GM18951 (cell line): ENCODE results near the gene ADARB1.

Experiments used
- POLR2A ChIP-seq: IDR thresholded peaks from 4 replicates; pipeline ENCODE4 v1.6.1; 2011; ENCODE audit warnings: mild to moderate bottlenecking; ENCODE audit not compliant: insufficient read length, insufficient read depth; ENCODE audit errors: extremely low read depth
- in situ Hi-C: fragments of 300-500 bp; cut with MboI; formaldehyde crosslinking; loops from one replicate; pipeline ENCODE4 v1.12.0; 2022; ENCODE audit warnings: low sequenced_read_pairs, mixed read lengths, inconsistent platforms; ENCODE audit not compliant: unreplicated experiment

The ADARB1 gene

GRCh38 chr21:45069085-45069484 lies 5.3 kb upstream of the ADARB1 start:
- no peak for TF ChIP-seq POLR2A
- in situ Hi-C loops = no loop called here

DNA sequence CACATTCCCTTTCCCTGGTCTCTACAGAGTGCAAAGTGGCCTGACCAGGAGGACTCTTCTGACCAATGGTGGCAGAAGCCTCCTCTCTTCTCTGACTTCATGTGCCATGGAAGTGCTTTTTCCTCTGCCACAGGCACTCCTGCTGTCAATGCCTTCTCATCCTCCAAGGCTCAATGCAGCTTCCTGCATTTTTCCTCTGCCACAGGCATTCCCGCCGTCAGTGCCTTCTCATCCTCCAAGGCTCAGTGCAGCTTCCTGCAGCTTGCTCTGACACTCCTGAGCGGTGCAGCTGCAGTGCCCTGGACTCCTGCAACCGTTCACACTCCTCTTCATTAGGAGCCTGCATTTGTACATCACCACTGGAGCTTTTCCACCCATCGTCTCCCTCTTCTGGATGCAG lies 4.7 kb upstream of the ADARB1 start:
- in situ Hi-C loops = no loop called here
- no peak for TF ChIP-seq POLR2A

DNA sequence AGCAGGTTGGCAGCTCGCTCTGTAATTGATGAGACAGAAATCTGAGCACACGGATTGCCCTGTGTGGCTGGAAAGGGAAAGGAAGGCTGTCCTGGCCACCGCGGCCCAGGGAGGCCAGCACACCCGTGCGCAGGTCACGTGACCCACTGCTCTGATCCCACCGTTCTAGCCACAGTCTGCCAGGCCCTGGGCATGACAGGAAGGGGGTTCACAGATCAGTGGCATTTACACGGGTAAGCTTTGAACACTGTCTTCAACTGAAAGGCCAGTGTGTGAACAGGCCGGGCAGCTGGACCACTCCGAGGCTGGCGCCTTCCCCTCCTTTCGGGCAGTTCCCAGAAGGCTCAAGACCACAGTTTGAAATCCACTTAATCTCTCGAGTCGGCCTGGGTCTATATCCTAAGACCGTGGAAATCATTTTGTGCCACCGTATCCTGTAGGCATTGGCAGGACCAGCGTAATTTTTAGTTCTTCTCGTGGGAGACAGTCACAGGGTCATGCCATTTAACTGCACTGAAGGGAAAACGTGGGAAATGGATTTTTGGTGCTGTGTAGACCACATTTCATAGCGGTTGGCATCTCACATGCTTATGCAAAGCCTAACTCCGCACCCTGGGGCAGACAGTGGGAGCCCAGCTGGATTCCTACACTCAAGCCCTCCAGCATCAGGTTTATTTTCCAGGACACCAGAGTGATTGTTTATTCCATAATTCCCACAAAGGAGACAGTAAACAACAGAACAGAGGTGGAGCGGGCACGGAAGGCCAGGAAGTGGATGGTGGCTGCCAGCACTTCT lies 3.1 kb upstream of the ADARB1 start:
- in situ Hi-C loops = no loop called here
- no peak for TF ChIP-seq POLR2A

- in situ Hi-C loops = no loop called here
Observed at GRCh38 chr21:45071874-45072737, 2.3 kb upstream of the ADARB1 start.

GRCh38 chr21:45072738-45073300 lies 1.6 kb upstream of the ADARB1 start:
- in situ Hi-C loops = no loop called here
- no peak for TF ChIP-seq POLR2A

More at GRCh38 chr21:45071874-45072737, 2.3 kb upstream of the ADARB1 start:
- no peak for TF ChIP-seq POLR2A

- in situ Hi-C loops = no loop called here
- no peak for TF ChIP-seq POLR2A
Observed at GRCh38 chr21:45073301-45074047, 906 bp upstream of the ADARB1 start.

- in situ Hi-C loops = no loop called here
- no peak for TF ChIP-seq POLR2A
Observed at GRCh38 chr21:45074818-45075595, 627 bp downstream of the ADARB1 start.

DNA sequence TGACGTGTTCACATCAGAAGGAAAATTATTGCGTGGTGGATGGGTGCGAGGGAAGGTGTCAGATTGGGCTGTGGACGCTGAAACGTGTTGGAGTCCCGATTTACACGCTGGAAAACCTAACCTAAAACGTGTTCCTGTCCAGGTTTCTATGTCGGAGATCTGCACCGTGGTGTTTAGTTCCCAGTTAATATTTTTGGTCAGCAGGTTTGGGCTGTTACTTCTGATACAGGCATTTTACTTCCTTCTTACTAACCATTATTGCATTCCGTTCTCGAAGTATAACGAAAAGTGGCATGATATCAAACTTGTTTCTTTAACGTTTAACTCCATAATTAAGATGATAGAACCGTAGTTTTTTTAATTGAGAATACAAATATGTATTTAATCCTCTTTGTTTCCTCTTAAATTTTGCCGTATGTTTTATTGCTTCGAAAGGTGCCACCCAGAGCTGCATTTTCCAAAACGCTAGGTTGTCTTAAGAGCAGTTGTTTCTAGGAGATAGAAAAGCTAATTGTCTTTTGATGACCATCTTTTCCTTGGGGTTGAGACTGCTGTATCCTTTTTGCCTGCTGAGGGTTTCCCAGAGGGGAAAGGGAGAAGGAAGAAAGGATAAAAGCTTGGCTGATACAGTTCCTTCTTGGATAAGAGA lies 1.3 kb downstream of the ADARB1 start:
- TF ChIP-seq POLR2A = no peak
- in situ Hi-C loops = no loop called here

DNA sequence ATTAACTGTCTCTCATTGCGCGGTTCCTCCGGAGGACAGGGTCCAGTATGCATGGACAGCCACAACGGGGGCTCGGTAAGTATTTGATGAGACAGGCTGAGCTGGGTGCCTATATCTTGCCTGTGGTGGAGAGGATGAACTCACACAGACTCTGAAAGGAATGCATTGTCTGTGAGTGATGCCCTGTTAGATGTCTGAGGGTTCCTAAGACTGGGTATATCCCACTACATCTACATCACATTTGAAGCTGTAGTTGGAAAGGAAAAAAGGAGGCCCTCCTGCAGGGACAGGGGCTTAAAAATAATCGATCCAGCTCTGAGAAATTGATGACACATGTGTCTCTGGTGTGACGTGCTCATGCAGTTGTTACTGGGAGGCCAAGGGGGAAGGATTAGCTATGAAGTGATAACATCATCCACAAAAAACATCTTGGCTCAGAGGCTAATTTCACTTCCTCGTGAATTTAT lies 1.9 kb downstream of the ADARB1 start:
- in situ Hi-C loops = no loop called here
- TF ChIP-seq POLR2A = no peak

- TF ChIP-seq POLR2A = no peak
Observed at GRCh38 chr21:45078371-45078770, 4.0 kb downstream of the ADARB1 start.

DNA sequence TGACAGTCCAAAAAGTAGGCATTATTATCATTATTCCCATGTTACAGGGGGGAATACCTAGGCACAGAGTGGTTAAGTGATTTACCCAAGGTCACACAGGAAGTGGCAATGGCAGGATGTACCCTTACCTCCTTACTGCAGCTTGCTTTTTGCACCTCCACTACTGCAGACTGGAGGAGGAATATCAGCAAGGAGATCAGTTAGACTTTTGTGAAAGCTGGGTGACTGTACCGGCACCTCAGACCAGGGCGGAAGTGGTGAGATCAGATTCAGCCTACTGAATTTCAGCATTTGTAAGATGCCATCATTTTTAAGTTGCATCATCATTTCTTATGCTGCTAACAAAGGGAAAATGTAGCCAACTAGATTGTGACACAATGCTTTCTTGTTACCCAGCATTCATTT lies 4.5 kb downstream of the ADARB1 start:
- no peak for TF ChIP-seq POLR2A
- in situ Hi-C loops = no loop called here

More at GRCh38 chr21:45078371-45078770, 4.0 kb downstream of the ADARB1 start:
- in situ Hi-C loops = no loop called here

GRCh38 chr21:45079351-45079750 lies 5.0 kb downstream of the ADARB1 start:
- in situ Hi-C loops = no loop called here
- no peak for TF ChIP-seq POLR2A

- in situ Hi-C loops = no loop called here
- TF ChIP-seq POLR2A = no peak
Observed at GRCh38 chr21:45080232-45080631, 5.9 kb downstream of the ADARB1 start.
